Type B pancreatic cell (in vitro differentiated cells): ENCODE measurements around the gene SEMA4D. TPM values are rescaled to one million over a fixed set of nuclear protein-coding genes. Genes with fewer than 3 reads are reported as not detected.
A peak's percentile ranks its signal among the peaks of the same experiment; 100 is the strongest.

Source experiments
- DNase-seq: peaks from one replicate; pipeline ENCODE4 v3.0.0; 2021; ENCODE audit warnings: mixed read lengths; ENCODE audit not compliant: unreplicated experiment; ENCODE audit errors: extremely low spot score
- H3K27ac Mint-ChIP-seq: 2 replicates; pipeline ENCODE4 v1.8.0; 2021; ENCODE audit warnings: mild to moderate bottlenecking, mixed read lengths
- H3K27me3 Mint-ChIP-seq: 2 replicates; pipeline ENCODE4 v1.8.0; 2021; ENCODE audit warnings: mixed read lengths
- H3K36me3 Mint-ChIP-seq: 2 replicates; pipeline ENCODE4 v1.8.0; 2021; ENCODE audit warnings: mixed read lengths
- H3K4me1 Mint-ChIP-seq: one replicate; pipeline ENCODE4 v1.8.0; 2021; ENCODE audit warnings: mixed read lengths; ENCODE audit not compliant: unreplicated experiment
- H3K4me3 Mint-ChIP-seq: 2 replicates; pipeline ENCODE4 v1.8.0; 2021; ENCODE audit warnings: mild to moderate bottlenecking, mixed read lengths
- H3K9me3 Mint-ChIP-seq: 2 replicates; pipeline ENCODE4 v1.8.0; 2021; ENCODE audit warnings: mixed read lengths
- microRNA-seq: library from miRNA; unstranded; fragments of <30 nt; microRNA quantifications from one replicate; pipeline ENCODE4, GENCODE V29; 2020
- total RNA-seq: library from RNA; stranded (reverse); gene quantifications from 2 replicates; pipeline ENCODE4 v1.2.1, GENCODE V29; 2021; ENCODE audit warnings: low replicate concordance
- TF ChIP-seq, protein P1 (sequence below): fragments of 200-600 bp; sonication (generic); conservative IDR thresholded peaks from 2 replicates; pipeline ENCODE4 v1.5.0; 2021; ENCODE audit warnings: antibody characterized with exemption, mild to moderate bottlenecking

Gene SEMA4D
- total RNA-seq, 1 donor from 2014 or later, result 32.3 TPM

DNA sequence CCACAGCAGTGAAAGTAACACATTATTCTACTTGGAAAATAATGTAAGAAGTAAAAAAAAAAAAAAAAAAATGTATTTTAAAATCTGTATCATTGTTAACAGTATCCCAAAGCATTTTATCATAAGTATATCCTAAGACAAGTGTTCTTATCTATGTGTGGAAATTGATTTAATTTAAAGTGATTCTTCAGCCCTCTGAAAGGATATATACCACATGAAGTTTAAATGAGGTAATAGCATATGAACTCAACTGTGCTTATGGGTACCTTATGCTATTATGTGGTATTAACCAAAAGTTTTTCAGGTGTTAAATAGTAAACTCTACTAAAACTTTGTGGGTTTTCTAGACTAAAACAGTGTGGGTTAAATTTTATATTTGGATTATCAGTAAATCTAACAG is 182.4 kb downstream of the SEMA4D start:
- peak overlapping the region; percentile 66 for H3K27ac Mint-ChIP-seq
- H3K36me3 Mint-ChIP-seq, result peaks cover 25% of the 10 kb centered on the region
- no peaks in the 10 kb centered on the region for H3K9me3 Mint-ChIP-seq
- TF ChIP-seq, protein P1, sequence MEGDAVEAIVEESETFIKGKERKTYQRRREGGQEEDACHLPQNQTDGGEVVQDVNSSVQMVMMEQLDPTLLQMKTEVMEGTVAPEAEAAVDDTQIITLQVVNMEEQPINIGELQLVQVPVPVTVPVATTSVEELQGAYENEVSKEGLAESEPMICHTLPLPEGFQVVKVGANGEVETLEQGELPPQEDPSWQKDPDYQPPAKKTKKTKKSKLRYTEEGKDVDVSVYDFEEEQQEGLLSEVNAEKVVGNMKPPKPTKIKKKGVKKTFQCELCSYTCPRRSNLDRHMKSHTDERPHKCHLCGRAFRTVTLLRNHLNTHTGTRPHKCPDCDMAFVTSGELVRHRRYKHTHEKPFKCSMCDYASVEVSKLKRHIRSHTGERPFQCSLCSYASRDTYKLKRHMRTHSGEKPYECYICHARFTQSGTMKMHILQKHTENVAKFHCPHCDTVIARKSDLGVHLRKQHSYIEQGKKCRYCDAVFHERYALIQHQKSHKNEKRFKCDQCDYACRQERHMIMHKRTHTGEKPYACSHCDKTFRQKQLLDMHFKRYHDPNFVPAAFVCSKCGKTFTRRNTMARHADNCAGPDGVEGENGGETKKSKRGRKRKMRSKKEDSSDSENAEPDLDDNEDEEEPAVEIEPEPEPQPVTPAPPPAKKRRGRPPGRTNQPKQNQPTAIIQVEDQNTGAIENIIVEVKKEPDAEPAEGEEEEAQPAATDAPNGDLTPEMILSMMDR, result no peak
- H3K4me1 Mint-ChIP-seq, result peaks cover 36% of the 10 kb centered on the region
- peaks cover 6% of the 10 kb centered on the region for H3K27me3 Mint-ChIP-seq
- DNase-seq, result no peak
- no peak overlapping the region for H3K4me3 Mint-ChIP-seq

DNA sequence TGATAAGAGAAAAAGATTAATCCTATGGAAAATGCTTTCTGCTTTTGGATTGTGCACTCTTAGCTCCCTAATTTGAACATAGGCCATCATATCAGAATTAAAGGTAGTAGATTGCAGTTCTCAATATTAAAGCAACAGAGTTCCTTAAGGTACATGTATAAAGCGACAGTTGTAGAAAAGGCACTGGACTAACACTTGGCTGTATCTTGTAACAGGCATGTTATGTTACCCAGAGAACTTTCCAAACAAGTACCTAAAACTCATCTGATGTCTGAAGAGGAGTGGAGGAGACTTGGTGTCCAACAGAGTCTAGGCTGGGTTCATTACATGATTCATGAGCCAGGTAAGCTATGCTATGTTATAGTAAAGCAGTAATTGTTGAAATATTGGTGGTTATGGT is 183.0 kb downstream of the SEMA4D start:
- TF ChIP-seq, protein P1, result no peak
- peak overlapping the region; percentile 74 for H3K27ac Mint-ChIP-seq
- peaks cover 24% of the 10 kb centered on the region for H3K36me3 Mint-ChIP-seq
- H3K9me3 Mint-ChIP-seq, result no peaks in the 10 kb centered on the region
- peaks cover 36% of the 10 kb centered on the region for H3K4me1 Mint-ChIP-seq
- peaks cover 6% of the 10 kb centered on the region for H3K27me3 Mint-ChIP-seq
- H3K4me3 Mint-ChIP-seq, result peak overlapping the region; percentile 99
- DNase-seq, result no peak

DNA sequence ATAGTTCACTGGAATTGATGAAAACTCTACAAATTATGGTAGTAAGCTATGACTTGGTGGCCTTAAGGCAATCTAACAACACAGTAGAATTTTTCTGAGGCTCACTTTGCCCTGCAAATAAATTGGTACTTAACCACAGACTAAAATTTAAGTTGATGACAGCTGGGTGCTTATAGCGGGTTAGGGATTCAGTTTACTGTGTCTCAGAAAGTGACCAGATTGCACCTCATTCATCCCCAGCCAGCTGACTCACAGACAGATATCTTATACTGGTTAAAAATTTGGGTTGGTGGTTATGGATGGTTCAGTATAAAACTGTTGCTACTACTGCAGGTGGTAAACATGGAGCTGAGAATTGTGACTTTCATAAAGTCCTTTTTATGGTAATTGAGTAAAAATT is 184.1 kb downstream of the SEMA4D start:
- H3K9me3 Mint-ChIP-seq, result no peaks in the 10 kb centered on the region
- H3K4me1 Mint-ChIP-seq, result peaks cover 28% of the 10 kb centered on the region
- peaks cover 6% of the 10 kb centered on the region for H3K27me3 Mint-ChIP-seq
- peak overlapping the region; percentile 99 for H3K4me3 Mint-ChIP-seq
- TF ChIP-seq, protein P1, result no peak
- H3K27ac Mint-ChIP-seq, result peak overlapping the region; percentile 91
- no peak for DNase-seq
- peaks cover 20% of the 10 kb centered on the region for H3K36me3 Mint-ChIP-seq

DNA sequence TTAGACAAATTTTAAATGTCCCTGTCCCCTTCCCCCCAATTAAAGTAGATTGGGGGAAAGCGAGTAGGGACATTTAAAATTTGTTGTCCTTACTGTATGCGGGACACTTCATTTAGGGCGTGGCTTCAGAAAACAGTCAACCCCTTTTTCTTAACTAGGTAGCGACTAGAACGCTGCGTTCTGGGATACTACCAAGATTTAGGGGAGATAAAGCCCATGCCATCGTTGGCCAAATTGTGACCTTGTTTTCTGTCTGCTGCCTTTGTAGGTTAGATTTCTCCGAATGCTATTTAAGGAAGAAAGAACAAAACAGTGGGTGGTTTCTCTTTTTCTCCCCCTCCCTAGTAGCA is 185.7 kb downstream of the SEMA4D start:
- peaks cover 13% of the 10 kb centered on the region for H3K36me3 Mint-ChIP-seq
- peak overlapping the region; percentile 99 for H3K4me3 Mint-ChIP-seq
- DNase-seq, result no peak
- H3K4me1 Mint-ChIP-seq, result peaks cover 27% of the 10 kb centered on the region
- peak overlapping the region; percentile 91 for H3K27ac Mint-ChIP-seq
- no peaks in the 10 kb centered on the region for H3K9me3 Mint-ChIP-seq
- TF ChIP-seq, protein P1, result no peak
- peaks cover 6% of the 10 kb centered on the region for H3K27me3 Mint-ChIP-seq

DNA sequence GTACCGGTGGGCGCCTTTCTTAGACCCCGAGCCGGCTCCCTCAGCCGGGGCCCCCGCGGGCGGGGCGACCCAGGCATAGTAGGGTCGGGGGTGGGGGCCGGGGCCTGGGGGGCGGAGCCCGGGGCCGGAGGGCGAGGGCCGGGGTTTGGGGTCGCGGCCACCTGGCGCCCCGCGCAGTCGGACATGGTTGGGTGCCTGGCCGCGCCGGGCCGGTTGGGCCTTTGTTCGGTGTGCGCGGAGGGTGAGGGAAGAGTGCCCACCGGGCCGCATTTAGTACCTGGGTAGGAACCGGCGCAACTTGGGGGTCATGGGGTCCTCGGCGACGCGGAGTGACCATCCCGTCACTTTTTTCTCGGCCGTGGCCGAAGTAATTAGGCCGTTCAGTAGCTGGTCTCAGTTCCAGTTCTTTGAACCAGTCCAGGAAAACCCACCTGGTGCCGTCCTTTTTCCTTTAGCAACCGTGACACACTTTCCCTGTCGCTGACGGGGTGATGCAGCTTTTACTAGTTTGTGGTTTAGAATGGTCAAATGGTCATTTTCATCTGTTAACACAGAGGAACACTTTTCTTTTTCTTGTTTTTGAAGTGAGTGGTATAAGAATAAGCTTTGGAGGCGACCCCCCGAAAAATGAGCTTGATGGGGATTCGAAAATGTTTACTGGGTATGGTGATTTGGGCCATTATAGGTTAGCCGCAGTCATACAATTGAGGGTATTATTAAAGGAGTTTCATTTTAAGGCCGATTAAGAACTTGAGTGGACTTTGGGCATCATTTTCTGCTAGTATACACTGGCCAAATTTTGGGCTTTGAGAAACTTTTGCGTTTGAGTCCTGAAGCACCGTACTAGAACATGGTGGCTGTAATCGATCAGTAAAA is 186.3 kb downstream of the SEMA4D start:
- H3K9me3 Mint-ChIP-seq, result no peaks in the 10 kb centered on the region
- DNase-seq, result no peak
- TF ChIP-seq, protein P1, result no peak
- peak overlapping the region; percentile 100 for H3K27ac Mint-ChIP-seq
- peaks cover 24% of the 10 kb centered on the region for H3K4me1 Mint-ChIP-seq
- H3K4me3 Mint-ChIP-seq, result peak overlapping the region; percentile 99
- peaks cover 16% of the 10 kb centered on the region for H3K36me3 Mint-ChIP-seq
- H3K27me3 Mint-ChIP-seq, result peaks cover 6% of the 10 kb centered on the region

Small RNA genes lying within 50 kb of the gene (microRNA-seq; reads per million reads assigned to microRNA genes)
- not detected for gene MIR3153

Other genes starting within 250 kb of the SEMA4D start
- gene CKS2, start 186.9 kb downstream of the SEMA4D start, total RNA-seq, result 56.3 and 115 TPM in 2 replicates
- gene SECISBP2, start 179.6 kb downstream of the SEMA4D start, total RNA-seq, result 47.1 and 49.6 TPM in 2 replicates
- gene GADD45G, start 106.9 kb upstream of the SEMA4D start, total RNA-seq, result 10.9 and 12.2 TPM in 2 replicates